B cell (primary cell): ENCODE data around the gene SULT2B1. TPM values are rescaled to one million over a fixed set of nuclear protein-coding genes. Genes with fewer than 3 reads are reported as not detected.

Experiments used
- ATAC-seq: fragments of 200-7000 bp; cut with Tn5 transposase; one replicate; pipeline ENCODE4 v1.10.0; 2021; ENCODE audit warnings: low read depth, mild to moderate bottlenecking, moderate number of reproducible peaks, moderate library complexity
- CTCF ChIA-PET: fragments of 350-600 bp; sonication (Branson Sonifier 250); formaldehyde crosslinking; loops from one replicate; lab custom pipeline; 2021; ENCODE audit warnings: antibody characterized with exemption, inconsistent platforms; lab: Charles Lee
- POLR2A ChIA-PET: fragments of 350-600 bp; sonication (Branson Sonifier 250); formaldehyde crosslinking; loops from one replicate; lab custom pipeline; 2021; ENCODE audit warnings: antibody characterized with exemption; lab: Charles Lee
- DNase-seq: peaks from one replicate; pipeline ENCODE4 v3.0.0; 2013
- H2AFZ ChIP-seq: 2 replicates; pipeline ENCODE4 v1.6.1; 2012; ENCODE audit warnings: mild to moderate bottlenecking, low read depth, low read length; ENCODE audit not compliant: insufficient read depth, poor library complexity, severe bottlenecking
- H3K27ac ChIP-seq, 2 donors: 1 replicate in 1 of 2; 2 replicates in 1 of 2; pipeline ENCODE4 v1.5.1; 2012 to 2013; ENCODE audit warnings: low read length in 2 of 2, mild to moderate bottlenecking in 2 of 2, moderate library complexity in 1 of 2
- H3K27me3 ChIP-seq, 4 experiments: fragments of 200-600 bp in 1 of 4; sonication (generic) in 1 of 4; replicated peaks in 1 of 4; 1 replicate in 2 of 4; 2 replicates in 2 of 4; pipeline versions ENCODE4 v1.6.1 to v1.7.0; 2013 to 2016; ENCODE audit warnings: low read length in 3 of 4, mild to moderate bottlenecking in 2 of 4, mixed read lengths in 1 of 4, moderate library complexity in 1 of 4; ENCODE audit not compliant: insufficient read depth in 4 of 4, control insufficient read depth in 3 of 4; ENCODE audit errors: control extremely low read depth in 1 of 4
- H3K36me3 ChIP-seq, 2 experiments: replicated peaks in 1 of 2; 1 replicate in 1 of 2; 2 replicates in 1 of 2; pipeline versions ENCODE4 v1.6.1 to v1.7.1; 2013; ENCODE audit warnings: low read length in 1 of 2; ENCODE audit not compliant: insufficient read depth in 2 of 2, control insufficient read depth in 1 of 2; ENCODE audit errors: control extremely low read depth in 1 of 2, extremely low read depth in 1 of 2
- H3K4me1 ChIP-seq, 2 donors: fragments of 200-600 bp in 1 of 2; sonication (generic) in 1 of 2; 1 replicate in 1 of 2; 2 replicates in 1 of 2; pipeline versions ENCODE4 v1.5.1 to v1.6.1; 2013 to 2017; ENCODE audit warnings: low read length in 2 of 2; ENCODE audit not compliant: control insufficient read depth in 2 of 2, insufficient read depth in 2 of 2
- H3K4me2 ChIP-seq: replicated peaks from 2 replicates; pipeline ENCODE3; 2012; ENCODE audit warnings: mild to moderate bottlenecking, low read depth, low read length; ENCODE audit not compliant: poor library complexity, severe bottlenecking
- H3K4me3 ChIP-seq, 5 experiments: fragments of 200-600 bp in 1 of 5; sonication (generic) in 1 of 5; 1 replicate in 3 of 5; 2 replicates in 2 of 5; pipeline versions ENCODE4 v1.5.1 to v1.7.0; 2011 to 2016; ENCODE audit warnings: low read length in 4 of 5, mild to moderate bottlenecking in 4 of 5, low read depth in 2 of 5, control low read depth in 1 of 5, moderate library complexity in 1 of 5; ENCODE audit not compliant: insufficient read depth in 1 of 5; ENCODE audit errors: control extremely low read depth in 1 of 5, extremely low read depth in 1 of 5
- H3K79me2 ChIP-seq: fragments of 200-600 bp; sonication (generic); one replicate; pipeline ENCODE4 v1.6.0; 2016; ENCODE audit warnings: low read length; ENCODE audit not compliant: control insufficient read depth, insufficient read depth
- H3K9ac ChIP-seq: fragments of 200-600 bp; sonication (generic); 2 replicates; pipeline ENCODE4 v1.6.1; 2017; ENCODE audit warnings: mild to moderate bottlenecking, low read length, moderate library complexity
- H3K9me3 ChIP-seq, 3 donors: one replicate each; pipeline versions ENCODE4 v1.6.1 to v1.7.1; 2013; ENCODE audit warnings: low read length in 2 of 3; ENCODE audit not compliant: control insufficient read depth in 2 of 3, insufficient read depth in 1 of 3; ENCODE audit errors: control extremely low read depth in 1 of 3
- H4K20me1 ChIP-seq: 2 replicates; pipeline ENCODE4 v1.6.0; 2012; ENCODE audit warnings: mild to moderate bottlenecking, low read length; ENCODE audit not compliant: insufficient read depth, control insufficient read depth, poor library complexity, severe bottlenecking
- H3K27ac Mint-ChIP-seq: one replicate; pipeline ENCODE4 v1.8.0; 2021; ENCODE audit warnings: mixed read lengths
- H3K27me3 Mint-ChIP-seq: one replicate; pipeline ENCODE4 v1.8.0; 2021; ENCODE audit warnings: mixed read lengths
- H3K4me1 Mint-ChIP-seq: one replicate; pipeline ENCODE4 v1.8.0; 2021; ENCODE audit warnings: mixed read lengths
- H3K4me3 Mint-ChIP-seq: one replicate; pipeline ENCODE4 v1.8.0; 2021; ENCODE audit warnings: mixed read lengths
- H3K9me3 Mint-ChIP-seq: one replicate; pipeline ENCODE4 v1.8.0; 2022; ENCODE audit warnings: mixed read lengths; ENCODE audit not compliant: insufficient read depth
- CTCF ChIP-seq: fragments of 200-600 bp; IDR thresholded peaks from one replicate; pipeline ENCODE4 v1.8.0; 2022; ENCODE audit warnings: antibody characterized with exemption, mild to moderate bottlenecking
- EZH2 ChIP-seq: IDR thresholded peaks from 2 replicates; pipeline ENCODE4 v1.6.1; 2012; ENCODE audit warnings: borderline replicate concordance, low read depth, mild to moderate bottlenecking, moderate library complexity, low read length; ENCODE audit not compliant: insufficient read depth, poor library complexity, severe bottlenecking
- WGBS: methylation state at CpG from one replicate; pipeline ENCODE4 v1.1.5; 2013; ENCODE audit warnings: missing lambda C conversion rate; ENCODE audit not compliant: insufficient coverage; 5-methylcytosine and 5-hydroxymethylcytosine counted together
- intact Hi-C: fragments of 100-400 bp; cut with micrococcal nuclease; formaldehyde crosslinking; loops from one replicate; pipeline ENCODE4 v1.10.0; 2022
- polyA plus RNA-seq: library from polyadenylated mRNA; depleted of rRNA; stranded (reverse); fragments of >200 nt; gene quantifications from 2 replicates; pipeline ENCODE4 v1.2.3, GENCODE V29; 2012
- total RNA-seq, 2 donors: library from RNA; stranded (reverse); fragments of 120-200 nt in 1 of 2; gene quantifications; 1 replicate in 1 of 2; 2 replicates in 1 of 2; pipeline versions ENCODE4 v1.2.3 to v1.2.4, GENCODE V29; 2013 to 2022

Gene SULT2B1
- total and polyA plus RNA-seq, 2 donors (not counting 1 experiment from before 2014, with no cell fraction given): not detected

- no peaks in the 10 kb centered on the region for H4K20me1 ChIP-seq
- H3K79me2 ChIP-seq: no peaks in the 10 kb centered on the region
- no peak overlapping the region for H2AFZ ChIP-seq
- no peak overlapping the region for H3K4me2 ChIP-seq
- DNase-seq (no peak), ATAC-seq (no peak)
- peaks cover 3% of the 10 kb centered on the region for H3K27me3 Mint-ChIP-seq
- no peak overlapping the region for H3K9ac ChIP-seq
- H3K9me3 Mint-ChIP-seq: no peaks in the 10 kb centered on the region
- 40% methylated on average over 1 of the region's 3 CpGs for whole genome bisulfite sequencing
- no peak overlapping the region for H3K4me3 ChIP-seq
- H3K4me1 Mint-ChIP-seq: peaks cover under 1% of the 10 kb centered on the region
- peaks cover 0 to 1% (median 0%) of the 10 kb centered on the region in 3 donors for H3K9me3 ChIP-seq
- ChIA-PET CTCF (interaction anchor here (2.5 kb wide), 1 partner anchor 10 kb away, joined by 8 read pairs; no protein-coding TSS in a partner anchor), POLR2A (no interaction called here)
- H3K4me3 Mint-ChIP-seq: no peak overlapping the region
- no peak overlapping the region for H3K27ac Mint-ChIP-seq
- no peak overlapping the region for H3K27ac ChIP-seq
- TF ChIP-seq EZH2 (no peak), CTCF (no peak)
- intact Hi-C loops: no loop called here
- peaks cover 0 to under 1% of the 10 kb centered on the region in 2 donors for H3K4me1 ChIP-seq
- H3K27me3 ChIP-seq: peaks cover 0 to 2% (median 0%) of the 10 kb centered on the region in 4 experiments
- H3K36me3 ChIP-seq: no peaks in the 10 kb centered on the region
These were observed 26.9 kb downstream of the SULT2B1 start for GRCh38 chr19:48578891-48579290.

GRCh38 chr19:48582168-48582567, 30.2 kb downstream of the SULT2B1 start:
- no peak overlapping the region for H3K27ac Mint-ChIP-seq
- no CpG with 5 or more reads among the region's 2 CpGs for WGBS

More at GRCh38 chr19:48582168-48582567, 30.2 kb downstream of the SULT2B1 start:
- DNase-seq: no peak
- POLR2A ChIA-PET: no interaction called here
- no peak overlapping the region for H3K4me2 ChIP-seq
- no peak overlapping the region for H3K9ac ChIP-seq
- no peaks in the 10 kb centered on the region for H3K79me2 ChIP-seq
- intact Hi-C loops: no loop called here
- peaks cover 4% of the 10 kb centered on the region for H3K4me1 Mint-ChIP-seq
- no peaks in the 10 kb centered on the region for H3K36me3 ChIP-seq
- no peaks in the 10 kb centered on the region for H4K20me1 ChIP-seq
- no peak overlapping the region for H2AFZ ChIP-seq
- no peak overlapping the region for H3K4me3 ChIP-seq
- H3K4me3 Mint-ChIP-seq: no peak overlapping the region
- peaks cover 0 to 2% (median 0%) of the 10 kb centered on the region in 4 experiments for H3K27me3 ChIP-seq
- H3K27ac ChIP-seq: no peak overlapping the region
- H3K27me3 Mint-ChIP-seq: peaks cover 11% of the 10 kb centered on the region
- no peak for ATAC-seq
- CTCF ChIA-PET: interaction anchor here (3.7 kb wide), 1 partner anchor 93 kb away, joined by 65 read pairs; no protein-coding TSS in a partner anchor
- no peak for TF ChIP-seq CTCF
- TF ChIP-seq EZH2: no peak
- no peaks in the 10 kb centered on the region for H3K9me3 Mint-ChIP-seq
- peaks cover 0 to 4% of the 10 kb centered on the region in 2 donors for H3K4me1 ChIP-seq
- H3K9me3 ChIP-seq: peaks cover 0 to 11% (median 0%) of the 10 kb centered on the region in 3 donors
